Urinary bladder (tissue), 4 donors: ENCODE measurements around the gene VIP. TPM values are rescaled to one million over a fixed set of nuclear protein-coding genes. Genes with fewer than 3 reads are reported as not detected.
"Not testable (repeated sequence)": the region's sequence is repeated elsewhere in the genome, so short reads cannot be mapped to it uniquely, and the experiment has no call there.

Experiments used
- DNase-seq: peaks from one replicate; pipeline ENCODE4 v3.0.0-alpha.2; 2015; ENCODE audit errors: extremely low spot score
- H3K27ac ChIP-seq: one replicate; pipeline ENCODE4 v1.5.1; 2013; ENCODE audit warnings: low read depth, mild to moderate bottlenecking, moderate library complexity
- H3K36me3 ChIP-seq: one replicate; pipeline ENCODE4 v1.6.1; 2013; ENCODE audit warnings: mild to moderate bottlenecking, moderate library complexity; ENCODE audit not compliant: insufficient read depth
- H3K4me1 ChIP-seq: one replicate; pipeline ENCODE4 v1.6.1; 2013; ENCODE audit warnings: mild to moderate bottlenecking, moderate library complexity; ENCODE audit not compliant: insufficient read depth
- H3K4me3 ChIP-seq: one replicate; pipeline ENCODE4 v1.5.1; 2013; ENCODE audit warnings: low read depth, low read length
- WGBS: extraction: QIAGEN DNeasy Blood & Tissue Kit; methylation state at CpG from one replicate; pipeline ENCODE4 v1.1.7; 2013; 5-methylcytosine and 5-hydroxymethylcytosine counted together
- polyA plus RNA-seq: library from polyadenylated mRNA; stranded (reverse); fragments of 200-250 nt; gene quantifications from one replicate; pipeline ENCODE4 v1.2.3, GENCODE V29; 2013
- total RNA-seq: library from RNA; depleted of rRNA; stranded (reverse); fragments of >200 nt; gene quantifications from one replicate; pipeline ENCODE4 v1.2.3, GENCODE V29; 2014
- donor health status: healthy with polysubstance abuse.
- donor health status: healthy.

Gene VIP
- total RNA-seq = 6.3 TPM
- polyA plus RNA-seq = 13.3 TPM

DNA sequence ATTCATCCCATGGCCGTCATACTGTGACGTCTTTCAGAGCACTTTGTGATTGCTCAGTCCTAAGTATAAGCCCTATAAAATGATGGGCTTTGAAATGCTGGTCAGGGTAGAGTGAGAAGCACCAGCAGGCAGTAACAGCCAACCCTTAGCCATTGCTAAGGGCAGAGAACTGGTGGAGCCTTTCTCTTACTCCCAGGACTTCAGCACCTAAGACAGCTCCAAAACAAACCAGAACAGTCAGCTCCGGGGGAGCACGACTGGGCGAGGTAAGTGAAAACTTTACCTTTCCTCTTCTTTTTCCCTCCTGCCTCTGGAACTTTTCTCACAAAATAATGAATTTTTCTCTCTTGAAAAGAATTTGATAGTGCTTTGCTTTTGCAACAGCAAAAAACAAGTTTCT is at the start of gene VIP:
VIP (plus strand) TSS at position 104 of the 400 bp plus-strand sequence. CDS start 1,381 bp downstream, outside the sequence.
- no peaks in the 10 kb centered on the region for H3K4me1 ChIP-seq
- H3K27ac ChIP-seq = no peak within 1 kb of the TSS
- no peak within 1 kb of the TSS for H3K4me3 ChIP-seq
- 9% methylated on average over 5 of the region's 5 CpGs for WGBS
- H3K36me3 ChIP-seq = no peaks in the 10 kb centered on the region
- DNase-seq = no peak

DNA sequence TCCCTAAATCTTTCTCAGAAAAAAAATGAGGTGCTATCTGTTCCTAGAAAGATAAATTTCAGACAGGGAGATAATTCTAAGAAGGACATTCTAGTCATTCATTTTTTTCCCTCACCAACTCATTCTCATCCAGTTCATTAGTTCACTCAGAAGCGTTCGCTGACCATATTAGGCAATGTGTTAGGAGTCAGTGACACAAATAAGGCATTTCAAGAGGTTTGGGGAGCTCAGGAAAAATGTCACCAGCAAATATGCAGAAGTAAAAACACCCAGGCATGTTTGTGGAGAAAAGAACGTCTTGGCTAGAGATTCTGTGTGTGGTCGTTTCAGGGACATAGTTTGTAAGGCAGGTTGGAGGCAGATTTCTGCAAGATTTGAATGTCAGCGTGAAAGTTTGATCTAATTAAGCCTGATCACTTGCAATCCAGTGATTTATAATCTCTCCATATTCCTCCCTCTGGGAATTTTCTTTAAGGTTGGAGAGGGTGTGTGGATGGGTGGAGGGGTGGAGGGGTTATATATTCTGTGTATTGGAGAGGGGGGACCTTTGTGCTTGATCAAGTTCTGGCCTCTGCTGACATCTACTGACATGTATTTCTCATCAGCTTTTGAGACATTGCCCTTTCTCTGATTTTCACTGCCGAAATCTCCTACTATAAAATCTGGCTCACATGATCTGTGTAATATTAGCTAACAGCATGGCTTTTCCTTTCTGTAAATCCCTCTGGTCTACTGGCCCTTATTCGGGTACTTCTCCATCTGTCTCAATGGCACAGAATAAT is 49.3 kb upstream of the VIP start:
- H3K36me3 ChIP-seq = no peaks in the 10 kb centered on the region
- H3K27ac ChIP-seq = no peak overlapping the region
- 26% methylated on average over 7 of the region's 7 CpGs for WGBS
- no peaks in the 10 kb centered on the region for H3K4me1 ChIP-seq
- H3K4me3 ChIP-seq = no peak overlapping the region
- DNase-seq = no peak

DNA sequence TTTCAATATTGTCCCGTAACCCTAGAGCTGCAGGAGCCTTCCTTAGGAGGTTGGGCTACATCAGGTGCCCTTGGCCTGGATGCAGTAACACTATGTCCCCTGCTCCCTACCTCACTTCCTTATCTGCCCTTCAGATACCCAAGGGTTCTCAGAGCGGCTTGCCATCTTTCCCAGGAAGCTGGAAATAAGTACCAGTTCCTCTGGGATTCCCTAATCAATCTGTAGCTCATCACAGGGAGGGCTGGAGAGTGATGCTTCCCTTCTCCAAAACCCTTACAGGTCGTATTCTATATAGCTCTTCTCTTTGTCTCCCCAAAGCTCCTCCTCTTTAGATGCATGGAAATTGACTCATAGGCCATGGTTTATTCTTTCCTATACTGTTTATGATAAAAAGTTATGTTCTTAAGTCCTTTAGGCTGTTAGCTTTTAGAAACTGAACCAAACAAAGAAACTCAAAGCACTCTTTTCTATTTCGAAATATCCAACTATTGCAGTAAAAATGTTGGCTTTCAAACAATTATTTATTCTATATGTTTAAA is 48.7 kb upstream of the VIP start:
- no peak overlapping the region for H3K27ac ChIP-seq
- no peak overlapping the region for H3K4me3 ChIP-seq

DNA sequence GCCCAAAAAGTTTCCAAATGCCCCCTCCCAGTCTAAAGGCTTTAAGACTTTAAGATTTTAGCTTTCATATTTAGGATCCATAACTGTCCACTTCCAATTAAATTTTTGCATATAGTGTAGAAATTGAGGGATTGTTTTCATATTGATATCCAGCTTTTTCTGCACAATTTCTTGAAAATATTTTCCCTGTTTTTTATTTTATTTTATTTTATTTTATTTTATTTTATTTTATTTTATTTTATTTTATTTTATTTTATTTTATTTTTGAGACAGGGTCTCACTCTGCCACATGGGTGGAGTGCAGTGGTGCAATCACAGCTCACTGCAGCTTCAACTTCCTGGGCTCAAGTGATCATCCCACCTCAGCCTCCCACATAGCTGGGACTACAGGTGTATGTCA is 46.8 kb upstream of the VIP start:
- not testable (repeated sequence) for DNase-seq, H3K4me1 ChIP-seq, H3K36me3 ChIP-seq, H3K4me3 ChIP-seq, H3K27ac ChIP-seq

More for the DNA sequence above, 48.7 kb upstream of the VIP start:
- no peak for DNase-seq
- Histone ChIP-seq H3K4me1 (no peaks in the 10 kb centered on the region), H3K36me3 (no peaks in the 10 kb centered on the region)
- 55% methylated on average over 4 of the region's 4 CpGs for WGBS

DNA sequence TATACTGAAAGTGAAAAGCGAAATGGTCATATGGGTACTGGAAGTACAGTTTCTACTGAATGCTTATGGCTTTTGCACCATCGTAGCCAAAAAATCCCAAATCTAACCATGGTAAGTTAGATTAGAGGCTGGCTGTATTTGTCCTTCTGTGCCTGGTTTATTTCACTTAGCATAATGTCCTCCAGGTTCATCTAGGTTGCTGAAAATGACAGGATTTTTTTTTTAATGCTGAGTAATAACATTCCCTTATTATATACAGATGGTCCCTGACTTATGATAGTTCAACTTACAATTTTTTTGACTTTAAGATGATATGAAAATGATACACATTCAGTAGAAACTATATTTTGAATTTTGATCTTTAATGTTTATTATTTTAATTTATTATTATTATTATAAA is 45.3 kb upstream of the VIP start:
- no peak overlapping the region for H3K4me3 ChIP-seq
- WGBS = 68% methylated on average over 2 of the region's 2 CpGs
- H3K27ac ChIP-seq = no peak overlapping the region
- no peak for DNase-seq
- no peaks in the 10 kb centered on the region for H3K4me1 ChIP-seq
- no peaks in the 10 kb centered on the region for H3K36me3 ChIP-seq

DNA sequence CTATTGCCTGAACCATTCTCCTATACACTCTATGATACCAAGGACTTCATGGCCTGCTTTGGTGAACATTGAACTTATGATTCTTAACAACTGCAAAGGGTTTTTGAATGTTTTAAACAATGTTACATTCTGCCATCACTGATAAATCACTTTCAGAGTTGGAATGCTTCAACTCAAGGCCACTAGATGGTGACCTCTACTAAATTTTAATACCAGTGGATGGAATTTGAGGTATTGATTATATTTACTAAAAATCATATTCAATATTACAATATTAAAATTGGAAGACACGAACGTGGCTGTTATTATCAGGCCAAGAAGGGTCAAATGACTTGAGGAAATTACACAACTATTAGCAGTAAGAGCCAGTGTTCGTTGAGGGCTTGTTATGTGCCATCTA is 34.3 kb upstream of the VIP start:
- H3K36me3 ChIP-seq = no peaks in the 10 kb centered on the region
- H3K4me3 ChIP-seq = no peak overlapping the region
- DNase-seq = no peak
- no peaks in the 10 kb centered on the region for H3K4me1 ChIP-seq
- WGBS = 78% methylated on average over 3 of the region's 3 CpGs
- H3K27ac ChIP-seq = no peak overlapping the region

DNA sequence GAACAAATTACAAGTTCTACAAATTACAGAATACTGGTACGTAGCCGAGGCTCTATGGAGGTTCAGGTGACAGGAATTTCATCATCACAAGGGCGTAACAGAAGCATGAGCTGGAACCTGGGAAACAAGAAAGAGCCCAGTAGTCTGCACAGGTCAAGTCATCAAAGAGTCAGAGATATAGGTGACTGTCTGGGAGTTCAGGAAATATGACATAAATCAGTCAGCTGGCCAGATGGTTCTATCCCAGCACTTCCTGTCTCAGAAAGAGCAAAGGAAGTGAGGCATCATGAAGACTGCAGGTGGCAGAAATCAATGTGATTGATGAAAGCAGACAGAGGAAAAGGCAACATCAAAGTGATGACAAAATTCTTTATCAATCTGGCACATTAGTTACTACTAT is 29.6 kb upstream of the VIP start:
- WGBS = 86% methylated on average over 3 of the region's 3 CpGs
- no peak overlapping the region for H3K4me3 ChIP-seq
- no peaks in the 10 kb centered on the region for H3K4me1 ChIP-seq
- H3K36me3 ChIP-seq = no peaks in the 10 kb centered on the region
- H3K27ac ChIP-seq = no peak overlapping the region
- no peak for DNase-seq

DNA sequence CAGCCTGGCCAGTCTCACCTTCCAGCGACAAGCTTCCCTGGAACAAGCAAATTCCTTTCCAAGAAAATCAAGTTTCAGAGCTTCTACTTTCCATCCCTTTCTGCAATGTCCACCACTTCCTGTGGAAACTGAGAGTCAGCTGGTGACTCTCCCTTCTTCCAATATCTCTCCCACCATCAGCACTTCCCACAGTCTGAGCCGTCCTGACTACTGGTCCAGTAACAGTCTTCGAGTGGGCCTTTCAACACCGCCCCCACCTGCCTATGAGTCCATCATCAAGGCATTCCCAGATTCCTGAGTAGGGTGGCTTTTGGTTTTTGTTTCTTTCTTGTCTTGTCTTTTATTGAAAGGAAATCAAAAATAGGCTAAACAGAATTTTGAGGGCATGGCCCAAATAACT is 28.6 kb upstream of the VIP start:
- WGBS = 89% methylated on average over 4 of the region's 4 CpGs
- Histone ChIP-seq H3K36me3 (no peaks in the 10 kb centered on the region), H3K4me1 (no peaks in the 10 kb centered on the region), H3K27ac (no peak overlapping the region), H3K4me3 (no peak overlapping the region)
- DNase-seq = no peak

DNA sequence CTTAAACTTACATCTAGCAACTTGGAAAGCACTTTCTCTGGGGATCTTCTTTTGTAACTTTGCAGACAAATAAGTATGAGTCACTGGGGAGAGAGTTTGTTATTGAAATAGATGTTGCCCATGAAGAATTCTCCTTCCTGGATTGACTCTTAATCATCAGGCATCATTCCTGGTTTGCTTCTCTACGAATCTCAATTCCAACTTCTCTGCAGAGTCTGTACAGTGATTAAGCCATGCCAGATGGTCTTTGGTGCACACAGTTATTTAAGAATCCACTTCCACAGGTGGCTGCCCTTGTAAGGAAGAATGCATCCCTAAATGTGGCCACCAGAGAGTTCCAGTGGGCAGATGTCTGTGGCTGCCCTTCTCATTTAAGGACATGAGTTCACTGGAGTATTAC is 27.2 kb upstream of the VIP start:
- H3K4me1 ChIP-seq = no peaks in the 10 kb centered on the region
- DNase-seq = no peak
- 63% methylated on average over 1 of the region's 1 CpG for WGBS
- H3K36me3 ChIP-seq = no peaks in the 10 kb centered on the region
- H3K4me3 ChIP-seq = no peak overlapping the region
- H3K27ac ChIP-seq = no peak overlapping the region

DNA sequence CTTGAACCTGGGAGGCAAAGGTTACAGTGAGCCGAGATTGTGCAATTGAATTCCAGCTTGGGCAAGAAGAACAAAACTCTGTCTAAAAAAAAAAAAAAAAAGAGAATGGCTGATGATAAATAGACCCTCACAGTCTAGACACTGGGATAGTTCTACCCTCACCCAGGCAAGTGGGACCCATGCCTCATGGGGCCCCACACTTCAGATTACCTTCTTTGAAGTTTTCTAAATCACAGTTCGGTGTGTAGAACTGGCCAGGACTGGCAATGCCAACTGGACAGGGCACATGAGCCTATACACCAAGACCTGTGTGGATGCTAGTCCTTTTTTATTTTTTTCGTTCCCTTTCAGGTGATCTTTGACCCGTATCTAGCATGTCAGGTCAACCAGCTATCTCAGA is 24.3 kb upstream of the VIP start:
- no peak overlapping the region for H3K27ac ChIP-seq
- no peak for DNase-seq
- no peak overlapping the region for H3K4me3 ChIP-seq
- H3K36me3 ChIP-seq = no peaks in the 10 kb centered on the region
- 89% methylated on average over 4 of the region's 4 CpGs for WGBS
- no peaks in the 10 kb centered on the region for H3K4me1 ChIP-seq

DNA sequence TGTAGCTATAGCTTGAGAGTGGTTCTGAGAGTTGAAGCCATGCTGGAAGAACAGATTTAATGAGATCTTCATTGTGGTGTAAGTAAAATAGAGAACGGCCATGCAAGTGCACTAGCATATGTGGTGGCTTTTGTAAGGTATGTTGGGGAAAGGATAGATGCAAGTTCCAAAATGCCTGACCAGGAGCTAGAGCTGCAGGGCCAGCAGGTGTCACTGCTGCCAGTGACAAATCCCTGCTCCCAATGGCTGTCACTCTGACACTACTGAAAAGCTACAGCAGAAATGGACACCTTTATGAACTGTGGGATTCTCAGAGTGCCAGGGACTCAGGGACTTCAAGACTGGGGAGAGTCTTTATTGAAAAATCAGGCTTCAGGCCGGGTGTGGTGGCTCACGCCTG is 23.1 kb upstream of the VIP start:
- Histone ChIP-seq H3K36me3 (no peaks in the 10 kb centered on the region), H3K27ac (no peak overlapping the region), H3K4me1 (no peaks in the 10 kb centered on the region), H3K4me3 (no peak overlapping the region)
- 90% methylated on average over 3 of the region's 3 CpGs for WGBS
- DNase-seq = no peak

DNA sequence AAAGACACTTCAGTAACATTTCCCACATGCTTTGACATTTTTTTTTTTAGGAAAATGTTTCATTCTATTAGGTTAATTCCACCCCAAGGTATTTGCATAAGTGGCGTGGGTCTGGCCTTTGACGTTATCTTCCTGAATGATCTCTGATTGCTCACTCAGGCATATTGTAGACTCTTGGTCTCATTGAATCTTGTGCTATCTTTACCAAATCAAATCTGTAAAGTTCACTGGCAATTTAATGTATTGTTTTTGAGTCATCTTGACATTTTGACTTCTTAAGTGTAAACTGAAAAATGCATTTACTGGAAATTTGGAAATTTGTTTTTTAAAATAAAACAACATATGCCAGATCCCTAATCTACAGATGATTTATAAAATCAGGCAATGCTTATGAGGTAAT is 16.0 kb upstream of the VIP start:
- Histone ChIP-seq H3K4me3 (no peak overlapping the region), H3K36me3 (no peaks in the 10 kb centered on the region), H3K27ac (no peak overlapping the region), H3K4me1 (no peaks in the 10 kb centered on the region)
- no peak for DNase-seq
- 70% methylated on average over 2 of the region's 2 CpGs for WGBS

DNA sequence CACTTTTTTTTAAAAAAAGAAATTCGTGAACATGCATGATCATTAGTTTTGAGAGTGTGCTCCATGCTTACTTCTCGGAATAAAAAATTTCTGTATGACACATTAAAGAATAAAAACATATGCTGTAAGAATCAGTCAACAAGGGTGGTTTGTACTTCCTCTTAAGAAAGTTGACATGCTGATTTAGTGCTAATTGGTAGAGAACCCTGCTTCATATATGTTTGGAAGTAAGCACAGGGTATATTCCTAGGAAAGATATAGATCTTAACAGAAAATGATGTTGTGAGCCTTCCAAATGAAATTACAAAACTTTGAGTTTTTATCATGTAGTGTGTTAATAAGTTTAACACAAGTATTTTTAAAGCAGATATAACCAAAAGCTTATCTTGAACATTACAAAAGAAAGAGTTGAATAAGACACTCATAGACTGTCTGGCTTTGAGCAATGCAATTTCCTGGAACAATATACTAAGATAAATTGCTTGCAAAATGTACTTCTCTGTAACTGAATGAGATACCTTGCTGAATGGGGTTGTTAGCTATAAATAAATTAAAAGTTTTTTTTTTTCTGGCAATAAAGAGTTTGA is 13.8 kb upstream of the VIP start:
- no peak overlapping the region for H3K27ac ChIP-seq
- 74% methylated on average over 2 of the region's 2 CpGs for WGBS
- H3K4me3 ChIP-seq = no peak overlapping the region
- DNase-seq = no peak
- H3K36me3 ChIP-seq = no peaks in the 10 kb centered on the region
- no peaks in the 10 kb centered on the region for H3K4me1 ChIP-seq

DNA sequence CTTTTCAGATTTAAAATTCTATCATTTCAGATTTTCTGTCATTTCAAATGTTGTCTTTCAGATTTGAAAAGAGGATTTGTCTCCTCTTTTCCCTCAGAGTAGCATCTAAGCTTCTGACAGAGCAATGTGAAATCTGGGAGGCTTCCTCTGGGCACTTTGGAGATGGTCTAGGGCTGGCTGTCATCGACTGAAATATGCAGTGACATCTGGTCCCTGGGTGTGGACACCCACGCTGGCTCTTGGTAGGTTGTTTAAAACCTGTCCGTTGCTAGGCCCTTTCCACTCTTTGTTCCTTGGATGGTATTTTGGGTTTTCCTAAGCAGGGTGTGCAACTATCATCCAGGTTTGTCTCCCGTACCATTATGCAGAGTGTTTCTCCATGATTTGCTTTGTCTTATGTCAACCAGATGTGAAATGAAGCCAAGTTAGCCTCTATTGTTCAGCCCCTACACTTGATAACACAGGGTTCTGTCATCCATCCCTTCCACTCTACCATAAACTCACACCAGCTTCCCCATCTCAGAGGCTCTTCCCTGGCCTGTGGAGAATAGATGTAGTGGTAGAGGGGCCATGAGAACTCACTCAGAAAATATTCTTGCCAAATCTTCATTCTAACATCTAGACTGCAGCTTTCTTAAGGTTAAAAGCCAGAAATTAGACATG is 5.0 kb upstream of the VIP start:
- Histone ChIP-seq H3K4me1 (no peaks in the 10 kb centered on the region), H3K4me3 (no peak overlapping the region), H3K27ac (no peak overlapping the region), H3K36me3 (no peaks in the 10 kb centered on the region)
- 83% methylated on average over 4 of the region's 4 CpGs for WGBS
- no peak for DNase-seq
